ENCODE results near the gene PRAMEF4.
"Not testable (repeated sequence)": the region's sequence is repeated elsewhere in the genome, so short reads cannot be mapped to it uniquely, and the experiment has no call there.

PRAMEF4 gene

GRCh38 chr1:12851779-12852178, 34.2 kb downstream of the PRAMEF4 start:
- no peak overlapping the region for H3K4me3 ChIP-seq (ENCODE audit: low read depth in 1 of 5, low read length in 5 of 5)
- peaks cover 0 to 5% (median 0%) of the 10 kb centered on the region in 5 donors for H3K9me3 ChIP-seq (ENCODE audit: control insufficient read depth in 5 of 5, low read length in 5 of 5)
- no peaks in the 10 kb centered on the region for H3K36me3 ChIP-seq (ENCODE audit: control insufficient read depth in 5 of 5, insufficient read depth in 5 of 5, low read length in 5 of 5)
- H3K27me3 ChIP-seq (ENCODE audit: control insufficient read depth in 5 of 5, insufficient read depth in 4 of 5, low read length in 5 of 5), result peaks cover 0 to 2% (median 0%) of the 10 kb centered on the region in 5 donors
- no peak overlapping the region for H3K9ac ChIP-seq (ENCODE audit: low read length in 5 of 5)
- H3K4me1 ChIP-seq (ENCODE audit: control insufficient read depth in 5 of 5, insufficient read depth in 5 of 5, low read length in 5 of 5), result no peaks in the 10 kb centered on the region
- no peak overlapping the region for H3K27ac ChIP-seq (ENCODE audit: low read depth, low read length)

- H3K9me3 ChIP-seq (ENCODE audit: control insufficient read depth in 5 of 5, low read length in 5 of 5); H3K27ac ChIP-seq (ENCODE audit: low read depth, low read length); H3K9ac ChIP-seq (ENCODE audit: low read length in 5 of 5); H3K4me1 ChIP-seq (ENCODE audit: control insufficient read depth in 5 of 5, insufficient read depth in 5 of 5, low read length in 5 of 5); H3K27me3 ChIP-seq (ENCODE audit: control insufficient read depth in 5 of 5, insufficient read depth in 4 of 5, low read length in 5 of 5); H3K36me3 ChIP-seq (ENCODE audit: control insufficient read depth in 5 of 5, insufficient read depth in 5 of 5, low read length in 5 of 5); H3K4me3 ChIP-seq (ENCODE audit: low read depth in 1 of 5, low read length in 5 of 5): not testable (repeated sequence)
Measured at GRCh38 chr1:12848620-12849019, 37.4 kb downstream of the PRAMEF4 start, which contains the start of gene HNRNPCL1. HNRNPCL1 (minus strand) TSS chr1:12848720; CDS start chr1:12848289, 431 bp downstream.

- H3K27ac ChIP-seq (ENCODE audit: low read depth, low read length); H3K36me3 ChIP-seq (ENCODE audit: control insufficient read depth in 5 of 5, insufficient read depth in 5 of 5, low read length in 5 of 5); H3K9ac ChIP-seq (ENCODE audit: low read length in 5 of 5); H3K27me3 ChIP-seq (ENCODE audit: control insufficient read depth in 5 of 5, insufficient read depth in 4 of 5, low read length in 5 of 5); H3K9me3 ChIP-seq (ENCODE audit: control insufficient read depth in 5 of 5, low read length in 5 of 5); H3K4me3 ChIP-seq (ENCODE audit: low read depth in 1 of 5, low read length in 5 of 5); H3K4me1 ChIP-seq (ENCODE audit: control insufficient read depth in 5 of 5, insufficient read depth in 5 of 5, low read length in 5 of 5): not testable (repeated sequence)
Measured at GRCh38 chr1:12833251-12833650, 52.8 kb downstream of the PRAMEF4 start.

GRCh38 chr1:12831310-12831709, 54.7 kb downstream of the PRAMEF4 start, which contains the start of gene PRAMEF11:
PRAMEF11 (minus strand) TSS chr1:12831410; CDS start chr1:12828789, 2,621 bp downstream.
- H3K27me3 ChIP-seq (ENCODE audit: control insufficient read depth in 5 of 5, insufficient read depth in 4 of 5, low read length in 5 of 5); H3K36me3 ChIP-seq (ENCODE audit: control insufficient read depth in 5 of 5, insufficient read depth in 5 of 5, low read length in 5 of 5); H3K4me3 ChIP-seq (ENCODE audit: low read depth in 1 of 5, low read length in 5 of 5); H3K9ac ChIP-seq (ENCODE audit: low read length in 5 of 5); H3K4me1 ChIP-seq (ENCODE audit: control insufficient read depth in 5 of 5, insufficient read depth in 5 of 5, low read length in 5 of 5); H3K27ac ChIP-seq (ENCODE audit: low read depth, low read length); H3K9me3 ChIP-seq (ENCODE audit: control insufficient read depth in 5 of 5, low read length in 5 of 5): not testable (repeated sequence)

Measured in subcutaneous abdominal adipose tissue (tissue), 5 donors.